H1 (cell line): Measurements from ENCODE around the gene EPB41L4A. TPM values are rescaled to one million over a fixed set of nuclear protein-coding genes. Genes with fewer than 3 reads are reported as not detected.

Experiments
- ASH2L ChIP-seq: fragments of 200-600, 300-600 bp; sonication (generic); IDR thresholded peaks from one replicate; pipeline ENCODE4 v1.7.1; 2017; ENCODE audit warnings: low read length
- BCL11A ChIP-seq, 2 experiments: IDR thresholded peaks; one replicate each; pipeline ENCODE4 v1.6.1; 2011; ENCODE audit warnings: low read depth in 2 of 2, low read length in 2 of 2, mild to moderate bottlenecking in 2 of 2
- BRCA1 ChIP-seq: IDR thresholded peaks from 2 replicates; pipeline ENCODE4 v1.6.1; 2012; ENCODE audit warnings: low read depth, low read length, improper control_type of control experiment
- CBX8 ChIP-seq: fragments of 300-800, 300-1000 bp; sonication (generic); IDR thresholded peaks from 2 replicates; pipeline ENCODE4 v1.7.1; 2016; ENCODE audit warnings: low read depth, low read length, borderline replicate concordance
- CHD1 ChIP-seq: IDR thresholded peaks from 2 replicates; pipeline ENCODE4 v1.6.1; 2012; ENCODE audit warnings: low read depth, low read length, improper control_type of control experiment
- FOSL1 ChIP-seq: IDR thresholded peaks from 2 replicates; pipeline ENCODE4 v1.6.1; 2011; ENCODE audit warnings: mild to moderate bottlenecking, low read depth, low read length, moderate library complexity; ENCODE audit not compliant: insufficient read depth
- GABPA ChIP-seq: IDR thresholded peaks from 2 replicates; pipeline ENCODE4 v1.6.1; 2011; ENCODE audit warnings: mild to moderate bottlenecking, low read length, moderate library complexity, borderline replicate concordance; ENCODE audit not compliant: insufficient read depth
- GTF2F1 ChIP-seq: IDR thresholded peaks from 2 replicates; pipeline ENCODE4 v1.6.1; 2012; ENCODE audit warnings: low read depth, low read length, improper control_type of control experiment, borderline replicate concordance
- JUN ChIP-seq: IDR thresholded peaks from 2 replicates; pipeline ENCODE4 v1.6.1; 2011; ENCODE audit warnings: low read depth, mild to moderate bottlenecking, improper control_type of control experiment, low read length
- MAFK ChIP-seq: IDR thresholded peaks from 2 replicates; pipeline ENCODE4 v1.6.1; 2012; ENCODE audit warnings: low read depth, mild to moderate bottlenecking, improper control_type of control experiment, low read length
- NANOG ChIP-seq: IDR thresholded peaks from 2 replicates; pipeline ENCODE4 v1.6.1; 2011; ENCODE audit warnings: low read length, low read depth, mild to moderate bottlenecking, inconsistent platforms; ENCODE audit not compliant: insufficient read depth, poor library complexity, severe bottlenecking
- POU5F1 ChIP-seq: IDR thresholded peaks from 2 replicates; pipeline ENCODE4 v1.6.1; 2011; ENCODE audit warnings: low read depth, mild to moderate bottlenecking, low read length, moderate library complexity
- RNF2 ChIP-seq: fragments of 200-900, 300-1000 bp; sonication (generic); IDR thresholded peaks from 2 replicates; pipeline ENCODE4 v1.7.1; 2016; ENCODE audit warnings: borderline replicate concordance, low read depth, mild to moderate bottlenecking, antibody characterized with exemption, low read length; ENCODE audit not compliant: poor library complexity, severe bottlenecking; ENCODE audit errors: missing control alignments
- SP1 ChIP-seq: IDR thresholded peaks from 2 replicates; pipeline ENCODE4 v1.6.1; 2011; ENCODE audit warnings: low read depth, low read length
- SP2 ChIP-seq: IDR thresholded peaks from 2 replicates; pipeline ENCODE4 v1.6.1; 2012; ENCODE audit warnings: mild to moderate bottlenecking, low read length, inconsistent platforms
- SRF ChIP-seq: IDR thresholded peaks from 2 replicates; pipeline ENCODE4 v1.6.1; 2011; ENCODE audit warnings: mild to moderate bottlenecking, low read depth, low read length, moderate library complexity
- TBP ChIP-seq: IDR thresholded peaks from 2 replicates; pipeline ENCODE4 v1.6.1; 2011; ENCODE audit warnings: low read depth, low read length, improper control_type of control experiment
- TCF12 ChIP-seq: IDR thresholded peaks from 2 replicates; pipeline ENCODE4 v1.6.1; 2011; ENCODE audit warnings: low read depth, mild to moderate bottlenecking, low read length
- YY1 ChIP-seq: IDR thresholded peaks from 2 replicates; pipeline ENCODE4 v1.6.1; 2011; ENCODE audit warnings: low read depth, mild to moderate bottlenecking, low read length
- polyA plus RNA-seq, 7 experiments: library from polyadenylated mRNA; depleted of rRNA in 3 of 7; stranded (reverse) in 5 of 7; unstranded in 2 of 7; fragments of >200 nt in 5 of 7; fragments of 200-250 nt in 2 of 7; gene quantifications; 1 replicate in 5 of 7; 2 replicates in 1 of 7; 4 replicates in 1 of 7; pipeline versions ENCODE4 v1.2.1 to v1.2.3, GENCODE V29; 2011 to 2013; ENCODE audit warnings: missing spikeins in 2 of 7, mixed read lengths in 2 of 7
- total RNA-seq: library from RNA; stranded (reverse); fragmentation: NEBNext Ultra II Directional; extraction: Animal tissue kit (Norgen Biotek cat#: 25700); gene quantifications from 2 replicates; pipeline ENCODE4 v1.2.1, GENCODE V29; 2021
- TF ChIP-seq, protein P1 (sequence below): IDR thresholded peaks from 2 replicates; pipeline ENCODE4 v1.6.1; 2012; ENCODE audit warnings: inconsistent platforms
- TF ChIP-seq, protein P2 (sequence below): IDR thresholded peaks from 2 replicates; pipeline ENCODE4 v1.6.1; 2012; ENCODE audit warnings: low read length, inconsistent platforms
- TF ChIP-seq, protein P3 (sequence below): IDR thresholded peaks from 2 replicates; pipeline ENCODE4 v1.6.1; 2012; ENCODE audit warnings: inconsistent platforms

EPB41L4A gene
- total and polyA plus RNA-seq, 2 of the 8 experiments (the other 6 are each of a cell fraction or from before 2014, with no cell fraction given) = 1.6 to 4.6 TPM

DNA sequence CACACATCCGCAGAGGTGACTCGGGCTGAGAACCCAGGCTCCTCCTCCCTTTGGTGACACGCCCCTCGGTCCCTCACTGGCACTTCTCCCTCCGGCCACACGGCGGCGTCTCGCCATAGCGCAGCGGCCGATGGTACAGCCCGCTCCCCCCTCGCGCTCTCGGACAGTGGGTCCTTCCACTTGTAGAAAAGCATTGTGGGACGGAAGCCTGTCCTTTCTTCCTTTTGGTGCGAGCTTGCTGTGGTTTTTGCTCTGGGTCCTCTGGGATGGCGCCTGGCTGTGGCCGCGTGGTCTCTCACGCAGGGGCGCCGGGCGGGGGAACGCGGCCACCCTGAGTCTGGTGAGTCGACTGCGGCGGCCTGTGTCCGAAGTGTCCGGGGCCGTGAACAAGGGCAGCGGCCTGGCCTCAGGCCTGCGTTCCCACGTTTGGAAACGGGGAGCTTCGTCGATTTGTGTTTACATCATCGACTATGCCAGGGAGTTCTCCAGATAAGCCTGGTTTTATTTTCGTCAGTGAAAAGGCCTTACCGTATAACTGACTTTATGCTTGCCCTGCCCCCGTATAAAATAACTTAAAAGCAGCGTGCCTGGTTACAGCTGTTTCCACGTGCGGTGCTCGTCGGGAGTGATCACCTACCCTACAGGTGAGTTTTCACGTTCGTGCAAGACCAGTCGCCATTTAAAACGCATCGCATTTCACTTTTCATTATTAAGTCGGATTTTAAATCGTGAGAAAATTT is 258.3 kb downstream of the EPB41L4A start (continued):
- TF ChIP-seq TBP (peak; percentile 97), FOSL1 (no peak), CHD1 (peak; percentile 100), BCL11A (IDR thresholded peaks at IDR 0.05; ENCODE audit: low read depth in 2 of 2, low read length in 2 of 2) (no peak), SRF (peak; percentile 44; the same call in 1 of the 2 replicates), POU5F1 (no peak), SP1 (peak; percentile 90), GABPA (no peak), MAFK (no peak), YY1 (peak; percentile 47; the same call in 1 of the 2 replicates), SP2 (no peak), BRCA1 (peak; percentile 73), RNF2 (no peak), CBX8 (no peak), JUN (no peak), GTF2F1 (peak; percentile 95), NANOG (no peak), TCF12 (0 out of 2 replicates have a peak, but pooled peaks have one; percentile 39), ASH2L (peak; percentile 89)
- TF ChIP-seq, protein P1, sequence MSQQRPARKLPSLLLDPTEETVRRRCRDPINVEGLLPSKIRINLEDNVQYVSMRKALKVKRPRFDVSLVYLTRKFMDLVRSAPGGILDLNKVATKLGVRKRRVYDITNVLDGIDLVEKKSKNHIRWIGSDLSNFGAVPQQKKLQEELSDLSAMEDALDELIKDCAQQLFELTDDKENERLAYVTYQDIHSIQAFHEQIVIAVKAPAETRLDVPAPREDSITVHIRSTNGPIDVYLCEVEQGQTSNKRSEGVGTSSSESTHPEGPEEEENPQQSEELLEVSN = no peak; the same call in 1 of the 2 replicates
- TF ChIP-seq, protein P2, sequence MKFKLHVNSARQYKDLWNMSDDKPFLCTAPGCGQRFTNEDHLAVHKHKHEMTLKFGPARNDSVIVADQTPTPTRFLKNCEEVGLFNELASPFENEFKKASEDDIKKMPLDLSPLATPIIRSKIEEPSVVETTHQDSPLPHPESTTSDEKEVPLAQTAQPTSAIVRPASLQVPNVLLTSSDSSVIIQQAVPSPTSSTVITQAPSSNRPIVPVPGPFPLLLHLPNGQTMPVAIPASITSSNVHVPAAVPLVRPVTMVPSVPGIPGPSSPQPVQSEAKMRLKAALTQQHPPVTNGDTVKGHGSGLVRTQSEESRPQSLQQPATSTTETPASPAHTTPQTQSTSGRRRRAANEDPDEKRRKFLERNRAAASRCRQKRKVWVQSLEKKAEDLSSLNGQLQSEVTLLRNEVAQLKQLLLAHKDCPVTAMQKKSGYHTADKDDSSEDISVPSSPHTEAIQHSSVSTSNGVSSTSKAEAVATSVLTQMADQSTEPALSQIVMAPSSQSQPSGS = peak; percentile 73
- TF ChIP-seq, protein P3, sequence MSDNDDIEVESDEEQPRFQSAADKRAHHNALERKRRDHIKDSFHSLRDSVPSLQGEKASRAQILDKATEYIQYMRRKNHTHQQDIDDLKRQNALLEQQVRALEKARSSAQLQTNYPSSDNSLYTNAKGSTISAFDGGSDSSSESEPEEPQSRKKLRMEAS = peak; percentile 67; the same call in 1 of the 2 replicates
